ENCODE results near the gene COG3. TPM values are rescaled to one million over a fixed set of nuclear protein-coding genes. Genes with fewer than 3 reads are reported as not detected.
A peak's percentile ranks its signal among the peaks of the same experiment; 100 is the strongest.
"Not testable (repeated sequence)": the region's sequence is repeated elsewhere in the genome, so short reads cannot be mapped to it uniquely, and the experiment has no call there.

COG3 gene
- total and polyA plus RNA-seq, 2 donors from 2014 or later, result 18.0 to 26.0 TPM

- H3K4me1 ChIP-seq (ENCODE audit: control insufficient read depth in 2 of 3, insufficient read depth in 2 of 3, low read depth in 1 of 3, low read length in 3 of 3), result no peaks in the 10 kb centered on the region
- no peaks in the 10 kb centered on the region for H3K27me3 ChIP-seq (ENCODE audit: control insufficient read depth, insufficient read depth, low read length)
- FAIRE-seq (no peak), DNase-seq (peak in 1 of 5 donors; percentile 33)
- no peaks in the 10 kb centered on the region for H3K9me3 ChIP-seq (ENCODE audit: control insufficient read depth in 2 of 3, insufficient read depth in 1 of 3, low read length in 3 of 3)
- no peak overlapping the region for H3K9ac ChIP-seq (ENCODE audit: low read length in 3 of 3)
- H3K4me3 ChIP-seq (ENCODE audit: low read length in 3 of 3), result no peak overlapping the region
- intact Hi-C loops (cut with DNase I), result no loop called here
- no peak for TF ChIP-seq CTCF (IDR thresholded peaks at IDR 0.05; ENCODE audit: borderline replicate concordance, extremely low read depth, insufficient read depth)
- H3K36me3 ChIP-seq (ENCODE audit: control insufficient read depth in 2 of 3, insufficient read depth in 3 of 3, low read length in 3 of 3), result no peaks in the 10 kb centered on the region
- H3K27ac ChIP-seq (ENCODE audit: low read depth in 2 of 2, low read length in 2 of 2), result no peak overlapping the region
These were observed 41.9 kb upstream of the COG3 start for GRCh38 chr13:45422731-45423292.

- H3K27ac ChIP-seq (ENCODE audit: low read depth in 2 of 2, low read length in 2 of 2); H3K9ac ChIP-seq (ENCODE audit: low read length in 3 of 3); DNase-seq; H3K9me3 ChIP-seq (ENCODE audit: control insufficient read depth in 2 of 3, insufficient read depth in 1 of 3, low read length in 3 of 3); intact Hi-C loops (cut with DNase I); H3K36me3 ChIP-seq (ENCODE audit: control insufficient read depth in 2 of 3, insufficient read depth in 3 of 3, low read length in 3 of 3); FAIRE-seq; H3K4me3 ChIP-seq (ENCODE audit: low read length in 3 of 3); H3K4me1 ChIP-seq (ENCODE audit: control insufficient read depth in 2 of 3, insufficient read depth in 2 of 3, low read depth in 1 of 3, low read length in 3 of 3); H3K27me3 ChIP-seq (ENCODE audit: control insufficient read depth, insufficient read depth, low read length): not testable (repeated sequence)
These were observed 38.5 kb upstream of the COG3 start for GRCh38 chr13:45426056-45426841.

GRCh38 chr13:45432737-45433380 is 31.9 kb upstream of the COG3 start:
- no peak for TF ChIP-seq CTCF (IDR thresholded peaks at IDR 0.05; ENCODE audit: borderline replicate concordance, extremely low read depth, insufficient read depth)
- Histone ChIP-seq H3K4me1 (ENCODE audit: control insufficient read depth in 2 of 3, insufficient read depth in 2 of 3, low read depth in 1 of 3, low read length in 3 of 3) (peaks cover 0 to 8% (median 5%) of the 10 kb centered on the region in 3 donors), H3K4me3 (ENCODE audit: low read length in 3 of 3) (no peak overlapping the region), H3K27ac (ENCODE audit: low read depth in 2 of 2, low read length in 2 of 2) (peak overlapping the region; percentile 78 to 86), H3K9ac (ENCODE audit: low read length in 3 of 3) (peak overlapping the region in 2 of 3 donors; percentile 16 to 24), H3K27me3 (ENCODE audit: control insufficient read depth, insufficient read depth, low read length) (no peaks in the 10 kb centered on the region), H3K36me3 (ENCODE audit: control insufficient read depth in 2 of 3, insufficient read depth in 3 of 3, low read length in 3 of 3) (no peaks in the 10 kb centered on the region), H3K9me3 (ENCODE audit: control insufficient read depth in 2 of 3, insufficient read depth in 1 of 3, low read length in 3 of 3) (no peaks in the 10 kb centered on the region)
- intact Hi-C loops (cut with DNase I), result no loop called here
- FAIRE-seq (no peak), DNase-seq (no peak)

GRCh38 chr13:45433381-45433790 is 31.4 kb upstream of the COG3 start:
- Histone ChIP-seq H3K9me3 (ENCODE audit: control insufficient read depth in 2 of 3, insufficient read depth in 1 of 3, low read length in 3 of 3) (no peaks in the 10 kb centered on the region), H3K27me3 (ENCODE audit: control insufficient read depth, insufficient read depth, low read length) (no peaks in the 10 kb centered on the region), H3K4me1 (ENCODE audit: control insufficient read depth in 2 of 3, insufficient read depth in 2 of 3, low read depth in 1 of 3, low read length in 3 of 3) (peaks cover 0 to 8% (median 5%) of the 10 kb centered on the region in 3 donors), H3K4me3 (ENCODE audit: low read length in 3 of 3) (no peak overlapping the region), H3K36me3 (ENCODE audit: control insufficient read depth in 2 of 3, insufficient read depth in 3 of 3, low read length in 3 of 3) (no peaks in the 10 kb centered on the region), H3K9ac (ENCODE audit: low read length in 3 of 3) (peak overlapping the region in 2 of 3 donors; percentile 16 to 24), H3K27ac (ENCODE audit: low read depth in 2 of 2, low read length in 2 of 2) (peak overlapping the region; percentile 78 to 86)
- no peak for FAIRE-seq
- intact Hi-C loops (cut with DNase I), result no loop called here
- no peak for DNase-seq
- TF ChIP-seq CTCF (IDR thresholded peaks at IDR 0.05; ENCODE audit: borderline replicate concordance, extremely low read depth, insufficient read depth), result no peak
